ENCODE measurements around the gene GAGE12J.

GRCh38 chrX:49278081-49278480 is 43.8 kb upstream of the GAGE12J start:
- no peak for TF ChIP-seq EZH2phosphoT487 (IDR thresholded peaks at IDR 0.05; ENCODE audit: low read depth, severe bottlenecking, unreplicated experiment)
- TF ChIP-seq CTCF (IDR thresholded peaks at IDR 0.05; ENCODE audit: poor library complexity): no peak
- no peak for TF ChIP-seq EZH2 (IDR thresholded peaks at IDR 0.05; ENCODE audit: borderline replicate concordance)
